Head of caudate nucleus (tissue), 42 donors: ENCODE data around the gene UQCRH.
A peak's percentile ranks its signal among the peaks of the same experiment; 100 is the strongest.

Source experiments
- DNase-seq, 42 donors: peaks; one replicate each; pipeline versions ENCODE4 v3.0.0 to v3.0.0-alpha.2; 2020 to 2021; ENCODE audit warnings: mixed read lengths in 7 of 42
- intact Hi-C: fragments of 100-400 bp; cut with DNase I; formaldehyde crosslinking; loops from one replicate; pipeline ENCODE4 v1.15.0; 2022

The UQCRH gene

GRCh38 chr1:46303038-46303871, at the start of gene UQCRH, which contains the start of gene LRRC41:
UQCRH (plus strand) TSS chr1:46303698; CDS start chr1:46303767, 69 bp downstream.
LRRC41 (minus strand) TSS chr1:46303616; CDS start chr1:46303322, 294 bp downstream.
- intact Hi-C loops = loop anchor here (2.0 to 5.0 kb wide), 2 partner anchors 39 to 56 kb away; partner anchors contain the start of genes NSUN4 and RAD54L
- DNase-seq = peak; percentile 93 to 98 (median 96)

DNA sequence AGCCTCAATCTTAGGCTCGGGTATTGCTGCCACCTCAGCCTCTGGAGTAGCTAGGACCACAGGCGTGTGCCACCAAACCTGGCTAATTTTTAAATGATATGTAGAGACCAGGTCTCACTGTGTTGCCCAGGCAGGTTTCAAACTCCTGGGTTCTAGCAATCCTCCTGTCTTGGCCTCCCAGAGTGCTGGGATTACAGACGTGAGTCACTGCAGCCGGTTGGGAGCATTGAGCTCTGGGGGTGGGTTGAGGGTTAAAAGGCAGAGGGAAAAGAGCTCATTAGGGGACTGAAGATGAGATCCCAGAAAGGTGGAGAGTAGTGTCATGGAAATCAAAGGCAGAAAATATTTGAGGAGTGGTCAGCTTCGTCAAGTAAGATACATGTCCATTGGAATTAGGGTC, 48.8 kb upstream of the UQCRH start:
- no peak for DNase-seq
- intact Hi-C loops = no loop called here

DNA sequence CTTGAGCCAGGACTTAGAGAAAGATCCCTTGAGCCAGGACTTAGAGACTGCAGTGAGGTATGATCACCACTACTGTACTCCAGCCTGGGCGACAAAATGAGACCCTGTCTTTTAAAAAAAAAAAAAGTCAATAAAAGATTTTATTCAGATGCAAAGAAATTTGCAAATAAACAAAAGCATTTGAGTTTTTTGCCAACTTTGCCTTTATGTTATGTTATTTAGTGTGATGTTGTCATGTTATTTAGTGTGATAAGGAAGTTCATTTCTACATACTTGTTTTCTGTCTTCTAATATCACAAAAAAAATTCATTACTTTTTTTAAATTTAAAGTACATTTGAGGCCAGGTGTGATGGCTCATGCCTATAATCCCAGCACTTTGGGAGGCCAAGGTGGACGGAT, 47.0 kb upstream of the UQCRH start:
- DNase-seq = no peak
- intact Hi-C loops = no loop called here

GRCh38 chr1:46262508-46262907, 41.0 kb upstream of the UQCRH start:
- no peak for DNase-seq
- intact Hi-C loops = no loop called here

GRCh38 chr1:46263146-46263545, 40.4 kb upstream of the UQCRH start:
- no peak for DNase-seq
- intact Hi-C loops = no loop called here

- intact Hi-C loops = no loop called here
- DNase-seq = no peak
Observed at GRCh38 chr1:46268578-46268977, 34.9 kb upstream of the UQCRH start.

GRCh38 chr1:46274225-46275029, 29.1 kb upstream of the UQCRH start:
- no peak for DNase-seq
- intact Hi-C loops = no loop called here

- DNase-seq = no peak
- intact Hi-C loops = no loop called here
Observed at GRCh38 chr1:46275030-46275337, 28.5 kb upstream of the UQCRH start.

DNA sequence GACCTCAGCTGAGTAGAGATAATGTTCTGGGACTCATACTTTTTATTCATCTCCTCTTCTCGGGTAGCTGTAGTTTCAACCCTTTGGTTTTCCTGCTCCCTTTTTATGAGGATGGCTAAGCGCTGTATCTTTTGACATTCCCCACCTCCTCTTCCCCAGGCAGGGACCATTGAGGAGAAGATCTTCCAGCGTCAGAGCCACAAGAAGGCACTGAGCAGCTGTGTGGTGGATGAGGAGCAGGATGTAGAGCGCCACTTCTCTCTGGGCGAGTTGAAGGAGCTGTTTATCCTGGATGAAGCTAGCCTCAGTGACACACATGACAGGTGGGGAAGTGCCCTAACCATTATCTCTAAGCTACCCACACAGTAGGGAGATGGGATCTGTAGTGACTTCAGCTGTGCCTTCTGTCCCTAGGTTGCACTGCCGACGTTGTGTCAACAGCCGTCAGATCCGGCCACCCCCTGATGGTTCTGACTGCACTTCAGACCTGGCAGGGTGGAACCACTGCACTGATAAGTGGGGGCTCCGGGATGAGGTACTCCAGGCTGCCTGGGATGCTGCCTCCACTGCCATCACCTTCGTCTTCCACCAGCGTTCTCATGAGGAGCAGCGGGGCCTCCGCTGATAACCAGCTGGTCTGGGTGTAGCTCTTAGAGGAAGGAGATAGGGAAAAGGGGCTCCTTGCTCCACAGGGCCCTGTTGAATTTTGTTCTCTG, 25.7 kb upstream of the UQCRH start:
- peak in 1 of 42 donors; percentile 42 for DNase-seq
- intact Hi-C loops = no loop called here

DNA sequence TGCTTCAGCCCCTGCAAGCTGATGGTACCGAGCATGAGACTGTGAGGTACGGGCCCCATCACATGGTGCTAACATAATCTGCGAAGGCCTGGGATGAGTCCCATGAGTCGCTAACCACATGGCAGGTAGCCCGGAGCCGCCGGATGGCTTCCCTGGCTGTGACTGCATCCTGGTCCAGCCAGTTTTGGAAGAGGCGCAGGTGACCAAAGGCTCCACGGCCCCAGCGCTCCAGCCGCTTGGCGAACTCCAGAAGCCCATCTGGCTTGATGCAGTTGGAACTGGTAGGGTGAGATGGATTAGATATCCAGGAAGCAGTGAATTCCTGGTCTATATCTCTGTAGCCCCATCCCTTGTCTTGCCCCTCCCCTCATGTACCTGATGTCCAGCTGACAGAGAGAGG, 24.7 kb upstream of the UQCRH start:
- peak in 4 of 42 donors; percentile 6 to 43 (median 25) for DNase-seq
- intact Hi-C loops = no loop called here

DNA sequence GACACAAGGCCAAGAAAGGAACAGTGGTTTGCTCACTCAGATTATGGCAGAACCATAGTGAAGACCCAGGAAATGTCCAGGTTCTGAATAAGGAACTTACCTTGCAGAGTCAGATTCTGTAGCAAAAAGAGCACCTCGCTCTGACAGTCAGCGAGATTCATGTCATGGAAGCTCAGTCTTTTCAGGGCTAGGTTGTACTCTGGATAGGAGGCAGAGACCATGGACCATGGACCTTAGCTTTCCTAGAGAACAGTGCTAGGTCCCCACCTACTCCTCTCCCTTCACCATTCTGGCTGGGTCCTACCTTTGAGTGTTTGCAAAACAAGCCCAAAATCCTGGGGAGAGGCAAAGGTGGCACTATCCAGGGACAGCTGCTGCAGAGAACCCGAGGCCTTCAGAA, 23.4 kb upstream of the UQCRH start:
- DNase-seq = no peak
- intact Hi-C loops = no loop called here

GRCh38 chr1:46281021-46281420, 22.5 kb upstream of the UQCRH start:
- intact Hi-C loops = no loop called here
- DNase-seq = no peak

GRCh38 chr1:46284058-46284457, 19.4 kb upstream of the UQCRH start:
- no peak for DNase-seq

GRCh38 chr1:46284597-46285564, 18.6 kb upstream of the UQCRH start:
- intact Hi-C loops = no loop called here

More at GRCh38 chr1:46284058-46284457, 19.4 kb upstream of the UQCRH start:
- intact Hi-C loops = no loop called here

DNA sequence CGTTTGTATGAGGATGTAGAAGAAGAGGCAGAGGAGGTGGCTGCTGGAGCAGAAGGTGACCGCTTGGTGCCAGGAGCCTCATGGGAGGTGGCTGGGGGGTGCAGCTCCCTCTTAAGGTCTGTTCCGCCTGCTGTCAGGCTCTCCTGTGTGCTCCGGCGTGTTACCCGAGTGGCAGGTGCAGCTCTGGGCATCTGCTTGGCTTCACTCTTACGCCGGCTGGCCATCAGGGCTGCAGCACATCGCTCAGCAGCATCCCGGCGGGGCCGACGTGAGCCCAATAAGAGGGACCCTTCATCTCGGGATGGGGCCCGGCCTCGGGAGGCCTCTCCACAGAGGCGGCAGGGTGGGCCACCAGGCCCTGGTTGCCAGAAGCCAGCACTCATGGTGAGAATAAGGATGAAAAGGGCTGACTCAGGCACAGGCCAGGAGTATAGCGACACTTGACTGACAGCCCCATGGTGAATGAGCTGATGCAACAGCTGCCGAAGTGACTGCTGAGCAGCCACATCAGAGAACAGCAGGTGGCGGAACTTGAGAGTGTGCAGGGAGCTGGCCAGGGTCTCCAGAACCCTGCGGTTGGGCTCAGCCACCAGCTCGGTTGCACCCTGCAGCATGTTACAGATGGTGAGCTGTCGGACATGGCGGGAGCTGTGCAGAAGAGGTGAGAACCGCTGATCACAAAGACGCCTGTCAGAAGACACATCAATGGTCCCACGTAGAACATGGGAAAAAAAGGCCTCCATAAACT, 17.6 kb upstream of the UQCRH start:
- DNase-seq = no peak
- intact Hi-C loops = no loop called here

More at GRCh38 chr1:46284597-46285564, 18.6 kb upstream of the UQCRH start:
- no peak for DNase-seq

GRCh38 chr1:46288485-46289133, 14.9 kb upstream of the UQCRH start:
- intact Hi-C loops = no loop called here

GRCh38 chr1:46289134-46289494, 14.4 kb upstream of the UQCRH start:
- intact Hi-C loops = no loop called here
- no peak for DNase-seq

More at GRCh38 chr1:46288485-46289133, 14.9 kb upstream of the UQCRH start:
- no peak for DNase-seq
